ENCODE results near the gene FKBP15. TPM values are rescaled to one million over a fixed set of nuclear protein-coding genes. Genes with fewer than 3 reads are reported as not detected.
"Not testable (repeated sequence)": the region's sequence is repeated elsewhere in the genome, so short reads cannot be mapped to it uniquely, and the experiment has no call there.

The FKBP15 gene
- total RNA-seq, 1 experiment from 2014 or later, result 14.9 TPM

DNA sequence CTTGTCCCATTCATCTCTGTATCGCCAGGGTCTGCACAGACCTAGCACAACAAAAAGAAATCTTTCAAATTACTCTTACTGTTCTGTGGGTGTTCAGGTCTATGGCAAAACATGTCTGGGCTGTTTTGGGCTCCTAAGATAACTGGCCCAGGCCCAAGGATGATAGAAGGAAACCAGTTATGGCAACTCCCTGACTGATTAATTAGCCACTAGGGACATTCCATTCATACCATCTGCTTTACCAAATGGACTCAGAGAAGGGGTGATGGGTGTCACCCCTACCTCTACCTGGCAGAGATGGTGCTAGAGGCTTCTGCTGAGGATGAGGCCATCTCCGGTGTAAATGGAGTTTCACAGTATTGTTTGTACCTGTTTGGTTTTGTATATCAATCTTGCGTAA, 68.4 kb downstream of the FKBP15 start (continued):
- TF ChIP-seq, protein P1, sequence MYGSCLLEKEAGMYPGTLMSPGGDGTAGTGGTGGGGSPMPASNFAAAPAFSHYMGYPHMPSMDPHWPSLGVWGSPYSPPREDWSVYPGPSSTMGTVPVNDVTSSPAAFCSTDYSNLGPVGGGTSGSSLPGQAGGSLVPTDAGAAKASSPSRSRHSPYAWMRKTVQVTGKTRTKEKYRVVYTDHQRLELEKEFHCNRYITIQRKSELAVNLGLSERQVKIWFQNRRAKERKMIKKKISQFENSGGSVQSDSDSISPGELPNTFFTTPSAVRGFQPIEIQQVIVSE (CRISPR knock-in tag; IDR thresholded peaks at IDR 0.05; ENCODE audit: borderline replicate concordance), result no peak

DNA sequence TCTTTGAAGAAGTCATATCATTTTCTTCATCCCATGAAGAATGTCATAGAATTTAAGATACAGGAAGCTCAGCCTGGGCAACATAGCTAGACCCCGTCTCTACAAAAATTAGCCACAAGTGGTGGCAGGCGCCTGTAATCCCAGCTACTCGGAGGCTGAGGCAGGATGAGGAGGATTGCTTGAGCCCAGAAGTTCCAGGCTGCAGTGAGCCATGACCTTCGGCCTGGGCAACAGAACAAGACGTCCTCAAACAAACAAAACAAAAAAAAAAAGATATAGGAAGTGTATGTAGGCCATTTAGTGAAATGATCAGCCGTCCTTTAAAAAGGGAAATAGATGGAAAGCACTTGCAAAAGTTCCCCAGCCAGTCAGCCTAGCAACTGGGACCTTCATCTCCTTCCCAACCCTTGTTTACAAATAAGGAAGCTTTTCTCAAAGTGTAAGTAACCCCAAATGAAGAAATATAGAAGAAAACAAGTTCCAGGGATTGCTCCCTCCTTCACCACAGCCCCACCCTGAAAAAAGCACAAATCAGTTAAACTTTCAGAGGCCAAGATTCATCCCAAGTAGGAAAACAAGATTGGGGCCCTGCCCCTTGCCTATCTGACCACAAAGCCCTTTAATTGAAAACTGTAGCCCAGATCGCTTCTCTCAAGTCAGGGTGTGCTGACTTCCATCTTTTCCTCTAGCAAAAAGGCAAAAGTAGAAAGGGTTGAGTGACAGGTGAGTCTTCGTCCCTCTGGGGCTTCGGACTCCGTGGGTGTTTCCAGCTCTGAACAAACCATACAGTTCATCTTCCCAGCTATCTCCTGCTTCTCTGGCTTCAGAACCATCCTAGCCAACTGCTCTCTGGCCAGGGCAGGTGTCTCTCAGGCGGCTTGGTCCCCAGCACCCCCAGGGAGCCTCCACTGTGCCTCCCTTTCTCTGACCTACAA, 69.1 kb downstream of the FKBP15 start:
- POLR2A ChIA-PET, result interaction anchor here (0.5 to 2.7 kb wide), 3 partner anchors 69 to 125 kb away, joined by 3 to 18 read pairs (median 4); partner anchors contain the start of genes CDC26, FKBP15 and SLC31A1
- CTCF ChIA-PET, result interaction anchor here (1.1 to 2.1 kb wide), 6 partner anchors 10 to 1054 kb away, joined by 3 to 12 read pairs (median 6); partner anchors contain the start of genes CDC26, FKBP15, PRPF4 and SLC31A1
- no peaks in the 10 kb centered on the region for H3K36me3 Mint-ChIP-seq

DNA sequence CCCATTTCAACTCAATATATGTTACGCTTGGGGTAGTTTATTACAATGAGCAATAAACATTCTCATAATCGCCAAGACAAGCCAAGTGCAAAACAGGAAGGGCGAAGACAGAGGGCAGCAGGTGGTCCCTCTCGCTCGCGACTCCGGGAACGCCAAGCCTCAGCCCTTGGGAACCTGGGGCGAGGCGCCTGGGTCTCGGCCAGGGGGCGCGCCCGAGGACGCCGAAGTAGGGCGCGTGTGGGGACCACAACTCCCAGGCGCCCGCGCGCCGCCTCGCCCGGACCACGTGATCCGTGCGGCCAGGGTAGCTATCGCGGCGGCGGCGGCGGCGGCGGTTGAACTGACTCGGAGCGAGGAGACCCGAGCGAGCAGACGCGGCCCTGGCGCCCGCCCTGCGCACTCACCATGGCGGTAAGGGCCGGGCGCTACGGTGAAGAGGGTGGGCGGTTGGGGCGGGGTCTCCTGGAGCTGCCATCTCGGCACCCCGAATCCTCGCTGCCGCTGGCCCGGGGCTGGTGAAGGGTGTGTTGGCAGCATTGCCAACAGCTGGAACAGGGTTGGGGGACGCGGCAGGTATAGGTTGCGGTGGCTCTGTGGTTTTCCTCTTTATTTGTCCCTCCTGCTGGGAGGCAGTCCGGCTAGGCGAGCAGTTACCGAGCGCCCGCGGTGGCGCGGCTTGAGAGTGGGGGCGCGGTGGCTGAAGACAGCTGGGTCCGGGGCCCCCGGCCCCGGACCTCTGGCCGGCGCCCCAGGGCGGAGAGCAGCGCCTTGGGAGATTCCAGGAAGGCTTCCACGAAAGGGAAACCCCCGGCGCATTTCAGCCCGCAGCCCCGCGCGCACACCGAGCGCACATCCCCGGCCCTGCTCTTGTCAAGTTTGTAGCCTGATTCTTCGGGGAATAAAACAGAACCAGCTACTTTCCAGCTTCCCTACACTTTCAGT, 70.1 kb downstream of the FKBP15 start, which contains the start of gene SLC31A2:
SLC31A2 (plus strand) TSS at position 338 of the 942 bp plus-strand sequence; CDS start at position 406, 68 bp downstream.
- peaks cover 11% of the 10 kb centered on the region for H3K4me1 Mint-ChIP-seq
- POLR2A ChIA-PET, result interaction anchor here (0.9 to 2.7 kb wide), 4 partner anchors 9 to 124 kb away, joined by 3 to 18 read pairs (median 4); partner anchors contain the start of genes CDC26, FKBP15 and SLC31A1
- peak within 1 kb of the TSS; percentile 72 for H3K4me3 Mint-ChIP-seq
- TF ChIP-seq, protein P2, sequence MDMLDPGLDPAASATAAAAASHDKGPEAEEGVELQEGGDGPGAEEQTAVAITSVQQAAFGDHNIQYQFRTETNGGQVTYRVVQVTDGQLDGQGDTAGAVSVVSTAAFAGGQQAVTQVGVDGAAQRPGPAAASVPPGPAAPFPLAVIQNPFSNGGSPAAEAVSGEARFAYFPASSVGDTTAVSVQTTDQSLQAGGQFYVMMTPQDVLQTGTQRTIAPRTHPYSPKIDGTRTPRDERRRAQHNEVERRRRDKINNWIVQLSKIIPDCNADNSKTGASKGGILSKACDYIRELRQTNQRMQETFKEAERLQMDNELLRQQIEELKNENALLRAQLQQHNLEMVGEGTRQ (CRISPR knock-in tag; IDR thresholded peaks at IDR 0.05), result peak; percentile 98
- TF ChIP-seq ETV6 (CRISPR knock-in tag; IDR thresholded peaks at IDR 0.05), result 0 out of 2 replicates have a peak, but pooled peaks have one; percentile 23
- TF ChIP-seq ZNF232 (CRISPR knock-in tag; IDR thresholded peaks at IDR 0.05), result 0 out of 2 replicates have a peak, but pooled peaks have one; percentile 33
- no peak for TF ChIP-seq FOXK1 (CRISPR knock-in tag; IDR thresholded peaks at IDR 0.05)
- TF ChIP-seq, protein P3, sequence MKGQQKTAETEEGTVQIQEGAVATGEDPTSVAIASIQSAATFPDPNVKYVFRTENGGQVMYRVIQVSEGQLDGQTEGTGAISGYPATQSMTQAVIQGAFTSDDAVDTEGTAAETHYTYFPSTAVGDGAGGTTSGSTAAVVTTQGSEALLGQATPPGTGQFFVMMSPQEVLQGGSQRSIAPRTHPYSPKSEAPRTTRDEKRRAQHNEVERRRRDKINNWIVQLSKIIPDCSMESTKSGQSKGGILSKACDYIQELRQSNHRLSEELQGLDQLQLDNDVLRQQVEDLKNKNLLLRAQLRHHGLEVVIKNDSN (CRISPR knock-in tag; IDR thresholded peaks at IDR 0.05), result peak; percentile 97
- TF ChIP-seq, protein P4, sequence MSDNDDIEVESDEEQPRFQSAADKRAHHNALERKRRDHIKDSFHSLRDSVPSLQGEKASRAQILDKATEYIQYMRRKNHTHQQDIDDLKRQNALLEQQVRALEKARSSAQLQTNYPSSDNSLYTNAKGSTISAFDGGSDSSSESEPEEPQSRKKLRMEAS (CRISPR knock-in tag; IDR thresholded peaks at IDR 0.05), result peak; percentile 79
- TF ChIP-seq, protein P5, sequence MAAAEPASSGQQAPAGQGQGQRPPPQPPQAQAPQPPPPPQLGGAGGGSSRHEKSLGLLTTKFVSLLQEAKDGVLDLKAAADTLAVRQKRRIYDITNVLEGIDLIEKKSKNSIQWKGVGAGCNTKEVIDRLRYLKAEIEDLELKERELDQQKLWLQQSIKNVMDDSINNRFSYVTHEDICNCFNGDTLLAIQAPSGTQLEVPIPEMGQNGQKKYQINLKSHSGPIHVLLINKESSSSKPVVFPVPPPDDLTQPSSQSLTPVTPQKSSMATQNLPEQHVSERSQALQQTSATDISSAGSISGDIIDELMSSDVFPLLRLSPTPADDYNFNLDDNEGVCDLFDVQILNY (CRISPR knock-in tag; IDR thresholded peaks at IDR 0.05), result peak; percentile 69; the same call in 1 of the 2 replicates
- peak; percentile 52; the same call in 1 of the 2 replicates for TF ChIP-seq SP1 (CRISPR knock-in tag; conservative IDR thresholded peaks at IDR 0.05)
- TF ChIP-seq ZNF423 (CRISPR knock-in tag; IDR thresholded peaks at IDR 0.05), result peak; percentile 95
- no peak for TF ChIP-seq NFYB (CRISPR knock-in tag; conservative IDR thresholded peaks at IDR 0.05; ENCODE audit: low read depth)
- TF ChIP-seq, protein P6, sequence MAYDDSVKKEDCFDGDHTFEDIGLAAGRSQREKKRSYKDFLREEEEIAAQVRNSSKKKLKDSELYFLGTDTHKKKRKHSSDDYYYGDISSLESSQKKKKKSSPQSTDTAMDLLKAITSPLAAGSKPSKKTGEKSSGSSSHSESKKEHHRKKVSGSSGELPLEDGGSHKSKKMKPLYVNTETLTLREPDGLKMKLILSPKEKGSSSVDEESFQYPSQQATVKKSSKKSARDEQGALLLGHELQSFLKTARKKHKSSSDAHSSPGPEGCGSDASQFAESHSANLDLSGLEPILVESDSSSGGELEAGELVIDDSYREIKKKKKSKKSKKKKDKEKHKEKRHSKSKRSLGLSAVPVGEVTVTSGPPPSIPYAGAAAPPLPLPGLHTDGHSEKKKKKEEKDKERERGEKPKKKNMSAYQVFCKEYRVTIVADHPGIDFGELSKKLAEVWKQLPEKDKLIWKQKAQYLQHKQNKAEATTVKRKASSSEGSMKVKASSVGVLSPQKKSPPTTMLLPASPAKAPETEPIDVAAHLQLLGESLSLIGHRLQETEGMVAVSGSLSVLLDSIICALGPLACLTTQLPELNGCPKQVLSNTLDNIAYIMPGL (CRISPR knock-in tag; IDR thresholded peaks at IDR 0.05), result peak; percentile 53; the same call in 1 of the 2 replicates
- peak; percentile 93 for DNase-seq (ENCODE audit: low spot score)
- CTCF ChIA-PET, result interaction anchor here (0.5 to 2.1 kb wide), 14 partner anchors 11 to 507 kb away, joined by 3 to 12 read pairs (median 4); partner anchors contain the start of genes CDC26, FKBP15, PRPF4 and SLC31A1
- H3K36me3 Mint-ChIP-seq, result no peaks in the 10 kb centered on the region
- peaks cover 22% of the 10 kb centered on the region for H3K27me3 Mint-ChIP-seq (ENCODE audit: low read depth)
- H3K27ac Mint-ChIP-seq, result no peak within 1 kb of the TSS
- H3K9me3 Mint-ChIP-seq, result no peaks in the 10 kb centered on the region
- ATAC-seq, result peak; percentile 93

More for the DNA sequence above, 69.1 kb downstream of the FKBP15 start:
- ATAC-seq (no peak), DNase-seq (ENCODE audit: low spot score) (no peak)
- H3K9me3 Mint-ChIP-seq, result no peaks in the 10 kb centered on the region
- H3K4me1 Mint-ChIP-seq, result peaks cover 19% of the 10 kb centered on the region
- H3K4me3 Mint-ChIP-seq, result peak overlapping the region; percentile 72
- no peak overlapping the region for H3K27ac Mint-ChIP-seq
- peaks cover 20% of the 10 kb centered on the region for H3K27me3 Mint-ChIP-seq (ENCODE audit: low read depth)
- TF ChIP-seq, protein P7, sequence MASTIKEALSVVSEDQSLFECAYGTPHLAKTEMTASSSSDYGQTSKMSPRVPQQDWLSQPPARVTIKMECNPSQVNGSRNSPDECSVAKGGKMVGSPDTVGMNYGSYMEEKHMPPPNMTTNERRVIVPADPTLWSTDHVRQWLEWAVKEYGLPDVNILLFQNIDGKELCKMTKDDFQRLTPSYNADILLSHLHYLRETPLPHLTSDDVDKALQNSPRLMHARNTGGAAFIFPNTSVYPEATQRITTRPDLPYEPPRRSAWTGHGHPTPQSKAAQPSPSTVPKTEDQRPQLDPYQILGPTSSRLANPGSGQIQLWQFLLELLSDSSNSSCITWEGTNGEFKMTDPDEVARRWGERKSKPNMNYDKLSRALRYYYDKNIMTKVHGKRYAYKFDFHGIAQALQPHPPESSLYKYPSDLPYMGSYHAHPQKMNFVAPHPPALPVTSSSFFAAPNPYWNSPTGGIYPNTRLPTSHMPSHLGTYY (CRISPR knock-in tag; IDR thresholded peaks at IDR 0.05), result no peak
- TF ChIP-seq NFE2L1 (CRISPR knock-in tag; IDR thresholded peaks at IDR 0.05) (no peak), ZNF121 (CRISPR knock-in tag; IDR thresholded peaks at IDR 0.05) (peak; percentile 69; the same call in 1 of the 2 replicates)

DNA sequence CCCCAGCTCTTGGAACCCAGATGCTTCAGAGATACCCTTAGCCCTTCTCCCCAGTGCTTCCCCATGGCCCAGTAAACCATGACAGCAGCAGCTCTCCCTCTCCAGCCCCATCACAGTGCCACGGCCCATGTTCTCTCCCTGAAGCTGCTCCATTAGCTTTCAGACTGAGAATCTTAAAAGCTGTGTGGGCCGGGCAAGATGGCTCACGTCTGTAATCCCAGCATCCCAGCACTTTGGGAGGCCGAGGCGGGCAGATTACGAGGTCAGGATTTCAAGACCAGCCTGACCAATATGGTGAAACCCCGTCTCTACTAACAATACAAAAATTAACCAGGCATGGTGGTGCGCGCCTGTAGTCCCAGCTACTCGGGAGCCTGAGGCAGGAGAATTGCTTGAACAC, 71.5 kb downstream of the FKBP15 start:
- CTCF ChIA-PET, result interaction anchor here (0.6 to 2.1 kb wide), 4 partner anchors 13 to 221 kb away, joined by 3 to 12 read pairs (median 4); partner anchors contain the start of genes FKBP15 and SLC31A1
- ATAC-seq; H3K27ac Mint-ChIP-seq; H3K36me3 Mint-ChIP-seq; DNase-seq (ENCODE audit: low spot score); H3K9me3 Mint-ChIP-seq; H3K4me1 Mint-ChIP-seq; H3K4me3 Mint-ChIP-seq: not testable (repeated sequence)
- POLR2A ChIA-PET, result interaction anchor here (0.6 to 2.7 kb wide), 2 partner anchors 72 to 372 kb away, joined by 3 to 18 read pairs; partner anchors contain the start of genes FKBP15 and SLC31A1
- peaks cover 27% of the 10 kb centered on the region for H3K27me3 Mint-ChIP-seq (ENCODE audit: low read depth)
